CD4-positive, alpha-beta T cell treated with Interleukin-4 for 1 hour (primary cell): ENCODE results near the gene MKLN1.

Source experiments
- DNase-seq, 2 donors: peaks; one replicate each; pipeline ENCODE4 v3.0.0-alpha.2; 2020 to 2022

The MKLN1 gene

GRCh38 chr7:131471250-131472004 is 143.8 kb downstream of the MKLN1 start:
- DNase-seq, result no peak

GRCh38 chr7:131476740-131477139 is 149.1 kb downstream of the MKLN1 start:
- DNase-seq, result no peak

- no peak for DNase-seq
These were observed 153.0 kb downstream of the MKLN1 start for GRCh38 chr7:131480384-131481315.

GRCh38 chr7:131482800-131483199 is 155.1 kb downstream of the MKLN1 start:
- no peak for DNase-seq

- DNase-seq, result no peak
These were observed 155.9 kb downstream of the MKLN1 start for GRCh38 chr7:131483586-131483985.

- no peak for DNase-seq
These were observed 158.7 kb downstream of the MKLN1 start for GRCh38 chr7:131486346-131486745.

GRCh38 chr7:131487217-131487616 is 159.5 kb downstream of the MKLN1 start:
- DNase-seq, result no peak

GRCh38 chr7:131488361-131488760 is 160.7 kb downstream of the MKLN1 start:
- no peak for DNase-seq

GRCh38 chr7:131489196-131489595 is 161.5 kb downstream of the MKLN1 start:
- no peak for DNase-seq

- DNase-seq, result no peak
These were observed 162.2 kb downstream of the MKLN1 start for GRCh38 chr7:131489881-131490280.

- no peak for DNase-seq
These were observed 165.4 kb downstream of the MKLN1 start for GRCh38 chr7:131493081-131493480.

- no peak for DNase-seq
These were observed 165.9 kb downstream of the MKLN1 start for GRCh38 chr7:131493581-131493980.

GRCh38 chr7:131494182-131494581 is 166.5 kb downstream of the MKLN1 start:
- no peak for DNase-seq

- no peak for DNase-seq
These were observed 168.2 kb downstream of the MKLN1 start for GRCh38 chr7:131495669-131496498.

GRCh38 chr7:131497454-131497853 is 169.8 kb downstream of the MKLN1 start:
- no peak for DNase-seq

- no peak for DNase-seq
These were observed 170.7 kb downstream of the MKLN1 start for GRCh38 chr7:131498237-131498885.

GRCh38 chr7:131499801-131500200 is 172.1 kb downstream of the MKLN1 start:
- no peak for DNase-seq

- DNase-seq, result no peak
These were observed 172.7 kb downstream of the MKLN1 start for GRCh38 chr7:131500357-131500756.

GRCh38 chr7:131501422-131501821 is 173.7 kb downstream of the MKLN1 start:
- DNase-seq, result peak; percentile 48 to 59

- no peak for DNase-seq
These were observed 174.4 kb downstream of the MKLN1 start for GRCh38 chr7:131501930-131502685.

- no peak for DNase-seq
These were observed 175.3 kb downstream of the MKLN1 start for GRCh38 chr7:131502810-131503508.
